HG03039 (cell line): Measurements from ENCODE around the gene ETV7.
"Not testable (repeated sequence)": the region's sequence is repeated elsewhere in the genome, so short reads cannot be mapped to it uniquely, and the experiment has no call there.

ENCODE experiments used
- ATAC-seq: cut with Tn5 transposase; IDR thresholded peaks from one replicate; pipeline ENCODE4 v1.9.1; 2021; ENCODE audit warnings: mild to moderate bottlenecking, moderate library complexity; ENCODE audit not compliant: unreplicated experiment

ETV7 gene

GRCh38 chr6:36343109-36343680 is 44.3 kb downstream of the ETV7 start:
- ATAC-seq: no peak

GRCh38 chr6:36340618-36341454 is 46.6 kb downstream of the ETV7 start:
- ATAC-seq: no peak

GRCh38 chr6:36340306-36340617 is 47.2 kb downstream of the ETV7 start:
- no peak for ATAC-seq

GRCh38 chr6:36339146-36339545 is 48.3 kb downstream of the ETV7 start:
- no peak for ATAC-seq

- ATAC-seq: not testable (repeated sequence)
Observed at GRCh38 chr6:36338223-36338622, 49.2 kb downstream of the ETV7 start.

- ATAC-seq: no peak
Observed at GRCh38 chr6:36337814-36338213, 49.7 kb downstream of the ETV7 start.

GRCh38 chr6:36336779-36337241 is 50.7 kb downstream of the ETV7 start, which contains the start of gene BNIP5:
Gene BNIP5, minus strand, starts transcription at chr6:36336888. Its CDS starts 6,198 bp downstream, at chr6:36330690.
- no peak for ATAC-seq

- ATAC-seq: no peak
Observed at GRCh38 chr6:36336208-36336710, 51.2 kb downstream of the ETV7 start.

- ATAC-seq: no peak
Observed at GRCh38 chr6:36335465-36336207, 51.8 kb downstream of the ETV7 start.

GRCh38 chr6:36334832-36335459 is 52.5 kb downstream of the ETV7 start:
- no peak for ATAC-seq

- ATAC-seq: no peak
Observed at GRCh38 chr6:36333931-36334725, 53.3 kb downstream of the ETV7 start.

GRCh38 chr6:36333171-36333895 is 54.1 kb downstream of the ETV7 start:
- no peak for ATAC-seq

GRCh38 chr6:36331381-36331780 is 56.1 kb downstream of the ETV7 start:
- no peak for ATAC-seq

GRCh38 chr6:36330366-36330765 is 57.1 kb downstream of the ETV7 start:
- no peak for ATAC-seq

GRCh38 chr6:36329798-36330291 is 57.6 kb downstream of the ETV7 start:
- ATAC-seq: no peak

- no peak for ATAC-seq
Observed at GRCh38 chr6:36328600-36328999, 58.9 kb downstream of the ETV7 start.

GRCh38 chr6:36327919-36328236 is 59.6 kb downstream of the ETV7 start:
- ATAC-seq: no peak

- ATAC-seq: no peak
Observed at GRCh38 chr6:36327226-36327918, 60.1 kb downstream of the ETV7 start.
